Stimulated activated CD4-positive, alpha-beta T cell treated with anti-CD3 and anti-CD28 coated beads, Interleukin-4, amount 100 ng/mL, for 4 hours (primary cell): ENCODE results near the gene NLRP14.

Source experiments
- DNase-seq, 2 experiments: peaks; one replicate each; pipeline ENCODE4 v3.0.0-alpha.2; 2020

Gene NLRP14, protein sequence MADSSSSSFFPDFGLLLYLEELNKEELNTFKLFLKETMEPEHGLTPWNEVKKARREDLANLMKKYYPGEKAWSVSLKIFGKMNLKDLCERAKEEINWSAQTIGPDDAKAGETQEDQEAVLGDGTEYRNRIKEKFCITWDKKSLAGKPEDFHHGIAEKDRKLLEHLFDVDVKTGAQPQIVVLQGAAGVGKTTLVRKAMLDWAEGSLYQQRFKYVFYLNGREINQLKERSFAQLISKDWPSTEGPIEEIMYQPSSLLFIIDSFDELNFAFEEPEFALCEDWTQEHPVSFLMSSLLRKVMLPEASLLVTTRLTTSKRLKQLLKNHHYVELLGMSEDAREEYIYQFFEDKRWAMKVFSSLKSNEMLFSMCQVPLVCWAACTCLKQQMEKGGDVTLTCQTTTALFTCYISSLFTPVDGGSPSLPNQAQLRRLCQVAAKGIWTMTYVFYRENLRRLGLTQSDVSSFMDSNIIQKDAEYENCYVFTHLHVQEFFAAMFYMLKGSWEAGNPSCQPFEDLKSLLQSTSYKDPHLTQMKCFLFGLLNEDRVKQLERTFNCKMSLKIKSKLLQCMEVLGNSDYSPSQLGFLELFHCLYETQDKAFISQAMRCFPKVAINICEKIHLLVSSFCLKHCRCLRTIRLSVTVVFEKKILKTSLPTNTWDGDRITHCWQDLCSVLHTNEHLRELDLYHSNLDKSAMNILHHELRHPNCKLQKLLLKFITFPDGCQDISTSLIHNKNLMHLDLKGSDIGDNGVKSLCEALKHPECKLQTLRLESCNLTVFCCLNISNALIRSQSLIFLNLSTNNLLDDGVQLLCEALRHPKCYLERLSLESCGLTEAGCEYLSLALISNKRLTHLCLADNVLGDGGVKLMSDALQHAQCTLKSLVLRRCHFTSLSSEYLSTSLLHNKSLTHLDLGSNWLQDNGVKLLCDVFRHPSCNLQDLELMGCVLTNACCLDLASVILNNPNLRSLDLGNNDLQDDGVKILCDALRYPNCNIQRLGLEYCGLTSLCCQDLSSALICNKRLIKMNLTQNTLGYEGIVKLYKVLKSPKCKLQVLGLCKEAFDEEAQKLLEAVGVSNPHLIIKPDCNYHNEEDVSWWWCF

DNA sequence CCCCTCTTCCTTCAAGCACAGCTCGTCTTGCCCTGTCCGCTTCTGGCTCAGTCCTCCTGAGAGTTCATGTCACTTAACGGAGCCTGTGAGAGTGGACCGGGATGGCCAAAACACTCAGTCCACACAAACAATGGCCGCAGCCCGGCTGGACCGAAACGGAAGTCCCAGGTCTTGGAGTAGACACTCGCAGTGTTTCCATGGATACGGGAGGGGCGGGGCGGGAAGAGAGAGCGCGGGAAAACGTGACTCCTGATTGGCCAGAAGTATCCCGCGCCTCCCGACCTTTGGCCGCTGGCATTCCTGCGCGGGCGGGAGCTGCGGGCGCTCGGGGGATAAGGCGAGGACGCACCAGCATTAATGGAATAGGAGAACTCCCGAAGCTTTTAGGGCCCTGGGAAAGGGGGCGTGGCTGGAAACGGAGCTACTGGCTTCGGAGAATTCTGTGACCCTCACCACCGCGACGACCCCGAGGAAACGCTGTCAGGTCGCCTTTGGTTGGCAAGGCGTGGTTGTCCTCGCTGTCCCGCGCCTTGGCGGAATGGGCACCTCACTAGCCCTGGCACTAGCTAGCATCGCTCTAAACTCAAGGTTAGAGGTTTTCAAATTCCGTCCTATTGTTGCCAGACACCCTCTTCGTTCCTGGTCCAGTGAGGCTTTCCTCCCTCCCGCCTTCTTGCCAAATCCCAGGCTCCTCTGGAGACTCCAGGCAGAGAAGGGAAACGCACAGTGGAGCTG lies at the start of gene NLRP14, which contains the start of gene ZNF214:
Gene NLRP14 (plus strand): TSS at position 297 of the 735 bp plus-strand sequence. CDS start 18,108 bp downstream, outside the sequence.
Gene ZNF214 (minus strand): TSS at position 164 of the 735 bp plus-strand sequence. CDS start 17,511 bp downstream, outside the sequence.
- no peak for DNase-seq

DNA sequence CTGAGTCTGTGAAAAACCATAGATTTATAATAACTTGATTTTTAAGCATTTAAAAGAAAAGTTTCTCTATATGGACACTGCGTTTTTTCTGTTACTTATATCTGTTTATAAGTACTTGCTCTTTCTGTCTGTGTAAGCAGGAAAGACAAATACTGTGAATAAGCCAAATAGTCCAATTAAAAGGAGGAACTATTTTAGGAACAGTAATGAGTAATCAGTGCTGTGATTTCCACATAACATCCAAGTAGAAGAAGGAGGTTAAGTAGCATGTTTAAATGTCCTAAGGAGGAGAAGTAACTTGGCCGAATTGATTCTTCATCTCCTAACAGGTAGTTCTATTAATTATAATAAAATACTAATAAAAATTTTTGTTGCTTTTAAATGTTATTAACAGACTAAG lies 40.9 kb upstream of the NLRP14 start:
- DNase-seq = no peak

DNA sequence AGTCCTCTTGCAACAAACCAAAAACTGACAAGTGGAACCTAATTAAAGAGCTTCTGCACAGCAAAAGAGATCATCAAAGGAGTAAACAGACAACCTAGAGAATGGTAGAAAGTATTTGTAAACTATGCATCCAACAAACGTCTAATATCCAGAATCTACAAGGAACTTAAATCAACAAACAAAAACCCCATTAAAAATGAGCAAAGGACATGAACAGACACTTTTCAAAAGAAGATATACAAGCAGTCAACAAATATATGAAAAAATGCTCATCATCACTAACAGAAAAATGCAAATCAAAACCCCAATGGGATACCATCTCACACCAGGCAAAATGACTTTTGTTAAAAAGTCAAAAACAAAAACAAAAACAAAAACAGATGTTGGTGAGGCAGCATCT lies 33.8 kb upstream of the NLRP14 start:
- DNase-seq = no peak

DNA sequence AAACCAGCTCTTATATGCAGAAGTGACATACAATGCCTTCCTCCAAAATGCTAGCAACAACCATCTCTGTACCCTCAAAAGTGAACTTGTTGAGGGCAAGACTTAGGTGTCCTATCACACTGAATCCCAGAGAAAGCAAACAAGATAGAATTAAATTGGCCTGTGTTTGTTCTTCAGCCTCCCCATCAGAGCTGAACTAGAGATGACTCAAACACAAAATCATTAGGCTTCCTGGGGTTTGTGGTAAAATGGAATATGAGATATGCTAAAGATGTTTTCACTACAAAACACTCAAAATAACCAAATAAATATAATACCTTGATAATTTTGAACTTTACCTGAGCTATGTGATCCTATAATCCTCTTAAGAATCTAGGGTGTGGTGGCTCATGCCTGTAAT lies 31.8 kb upstream of the NLRP14 start:
- DNase-seq = no peak

DNA sequence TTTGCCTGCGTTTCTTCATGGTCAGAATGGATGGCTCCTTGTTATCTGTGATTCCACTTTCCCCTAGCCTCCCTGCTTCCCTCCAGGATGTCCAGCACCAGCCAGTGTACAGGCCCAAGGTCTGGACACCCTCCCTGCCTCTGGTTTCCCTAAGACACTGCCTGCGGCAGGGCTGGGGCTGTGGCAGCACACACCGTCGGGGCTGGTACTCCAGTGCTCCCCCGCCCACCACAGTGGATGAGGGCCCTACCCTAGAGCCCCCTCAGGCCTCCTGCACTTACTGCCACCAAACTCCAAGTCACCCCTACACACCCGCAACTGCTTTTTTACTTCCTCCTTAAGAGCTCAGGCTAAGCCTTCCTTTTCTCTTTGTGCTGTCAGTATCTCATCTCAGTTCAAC lies 29.1 kb upstream of the NLRP14 start:
- no peak for DNase-seq

DNA sequence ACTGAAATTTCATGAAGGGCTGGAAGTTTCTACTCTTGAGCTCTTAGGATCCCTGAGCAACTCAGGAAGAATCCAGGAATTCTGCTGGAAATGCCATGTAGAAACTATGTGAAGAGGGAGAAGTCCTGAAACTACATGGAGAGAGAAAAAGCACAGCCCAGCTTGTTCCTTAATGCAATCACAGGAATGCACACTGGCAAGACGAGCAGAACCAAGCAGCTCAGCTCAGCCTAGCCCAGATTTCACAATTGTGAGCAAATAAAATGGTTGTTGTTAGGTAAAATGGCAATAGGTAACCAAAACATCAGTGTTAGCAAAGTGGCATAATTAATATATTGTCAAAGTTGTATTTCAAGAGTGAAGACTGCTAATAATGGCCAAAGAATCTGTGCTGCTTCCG lies 28.3 kb upstream of the NLRP14 start:
- no peak for DNase-seq

DNA sequence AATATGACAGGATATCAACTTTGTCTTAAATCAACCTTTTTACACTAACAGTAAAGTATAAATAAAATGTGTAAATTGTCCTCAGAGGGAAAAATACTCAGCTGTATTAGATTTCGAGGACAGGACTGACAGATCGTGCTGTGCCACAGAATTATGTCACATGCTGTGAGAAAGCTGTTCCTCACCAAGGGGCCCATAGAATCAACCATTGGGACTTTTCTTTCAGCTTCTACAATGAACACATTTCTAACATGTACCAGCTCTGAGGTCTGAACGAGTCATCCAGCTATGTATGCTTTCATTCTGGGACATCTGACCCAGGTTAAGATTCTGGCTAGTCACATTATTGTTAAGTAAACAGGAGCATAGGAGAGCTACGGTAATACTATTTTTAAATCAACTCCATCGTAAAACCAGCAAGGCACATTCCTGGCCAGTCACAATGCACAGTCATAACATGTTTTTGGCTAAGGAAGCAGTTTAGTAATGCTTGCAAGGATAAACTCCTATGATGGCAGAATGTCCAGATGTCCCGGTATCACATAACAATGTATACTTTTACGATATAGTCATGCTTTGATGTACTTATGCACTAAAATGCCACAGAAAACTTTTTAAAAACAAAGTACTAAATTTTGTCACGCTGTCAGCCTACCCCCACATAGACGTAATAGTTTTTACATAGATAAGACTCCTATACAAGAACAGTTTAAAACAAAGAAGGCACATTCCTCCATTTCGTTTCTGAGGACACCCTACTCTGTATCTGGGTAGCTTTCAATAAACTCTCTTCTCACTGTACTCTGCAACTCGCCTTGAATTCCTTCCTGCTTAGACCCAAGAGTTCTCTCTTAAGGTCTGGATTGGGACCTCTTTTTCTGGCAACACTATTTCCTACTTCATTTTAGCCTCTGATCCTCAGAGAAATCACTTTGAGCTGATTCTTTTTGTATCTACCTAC lies 27.5 kb upstream of the NLRP14 start:
- no peak for DNase-seq

DNA sequence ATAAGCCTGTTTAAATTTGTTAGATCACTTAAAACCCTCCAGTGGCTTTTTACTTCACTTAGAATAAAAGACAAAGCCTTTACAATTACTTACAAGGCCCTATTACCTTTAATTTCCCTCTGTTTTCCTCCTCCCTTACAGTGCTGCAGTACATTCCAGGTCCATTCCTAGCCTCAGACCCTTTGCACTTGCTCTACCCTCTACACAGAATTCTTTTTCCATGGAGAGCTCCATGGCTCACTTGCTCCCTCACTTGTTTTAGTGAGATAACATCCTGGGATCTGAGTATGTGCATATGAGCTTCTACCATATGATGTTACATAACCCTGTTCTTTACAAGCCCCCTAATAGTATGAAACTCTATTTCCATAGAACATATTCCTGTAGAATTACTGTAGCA lies 24.6 kb upstream of the NLRP14 start:
- DNase-seq = no peak

DNA sequence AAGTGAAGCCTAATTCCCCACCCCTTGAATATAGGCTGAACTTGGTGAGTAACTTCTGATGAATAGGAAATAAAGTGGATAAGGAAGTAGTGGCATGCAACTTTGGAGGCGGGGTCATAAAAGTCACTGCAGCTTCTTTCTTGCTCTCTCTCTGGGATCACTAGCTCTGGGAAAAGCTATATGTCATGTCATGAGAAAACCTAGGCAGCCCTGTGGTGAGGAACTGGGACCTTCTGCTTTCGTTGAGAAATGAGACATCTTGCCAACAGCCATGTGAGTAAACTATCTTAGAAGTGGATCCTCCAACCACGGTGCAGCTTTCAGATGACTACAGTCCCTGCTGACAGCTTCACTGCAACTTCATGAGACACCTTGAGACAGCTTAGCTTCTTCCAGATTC lies 15.8 kb upstream of the NLRP14 start:
- DNase-seq = no peak

DNA sequence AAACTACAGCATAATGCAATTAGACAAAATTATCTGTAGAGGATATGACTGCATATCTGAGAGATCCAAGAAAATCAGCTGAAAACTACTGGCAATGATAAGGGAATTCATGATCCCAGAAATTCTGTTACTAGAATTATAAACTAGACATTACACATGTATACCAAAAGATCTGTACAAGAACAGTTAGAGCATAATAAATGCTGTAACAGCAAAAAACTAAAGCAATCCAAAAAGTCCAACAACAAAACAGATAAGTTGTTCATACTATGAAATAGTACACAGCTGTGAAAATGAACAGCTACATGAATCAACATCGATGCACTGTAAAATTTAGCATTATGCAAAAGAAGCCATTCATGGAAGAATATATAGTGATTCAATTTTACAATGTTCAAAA lies 6.2 kb upstream of the NLRP14 start:
- DNase-seq = no peak

DNA sequence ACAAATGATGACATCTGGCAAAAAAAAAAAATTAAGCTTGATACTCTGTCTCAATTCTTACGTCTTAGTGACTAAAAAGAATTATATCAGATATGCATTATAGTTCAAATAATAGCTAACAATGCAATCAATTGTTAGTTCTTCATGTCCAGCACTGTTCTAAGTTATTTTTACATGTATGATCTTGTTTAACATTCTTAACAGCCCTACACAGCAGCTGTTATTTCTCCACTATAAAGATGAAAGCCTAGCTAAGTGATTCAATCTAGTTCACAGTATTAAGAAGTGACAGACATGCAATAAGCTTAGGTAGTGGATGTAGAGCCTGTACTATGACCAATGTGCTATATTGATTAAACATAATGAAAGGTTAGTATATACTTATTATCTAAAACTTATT lies 4.3 kb upstream of the NLRP14 start:
- no peak for DNase-seq

DNA sequence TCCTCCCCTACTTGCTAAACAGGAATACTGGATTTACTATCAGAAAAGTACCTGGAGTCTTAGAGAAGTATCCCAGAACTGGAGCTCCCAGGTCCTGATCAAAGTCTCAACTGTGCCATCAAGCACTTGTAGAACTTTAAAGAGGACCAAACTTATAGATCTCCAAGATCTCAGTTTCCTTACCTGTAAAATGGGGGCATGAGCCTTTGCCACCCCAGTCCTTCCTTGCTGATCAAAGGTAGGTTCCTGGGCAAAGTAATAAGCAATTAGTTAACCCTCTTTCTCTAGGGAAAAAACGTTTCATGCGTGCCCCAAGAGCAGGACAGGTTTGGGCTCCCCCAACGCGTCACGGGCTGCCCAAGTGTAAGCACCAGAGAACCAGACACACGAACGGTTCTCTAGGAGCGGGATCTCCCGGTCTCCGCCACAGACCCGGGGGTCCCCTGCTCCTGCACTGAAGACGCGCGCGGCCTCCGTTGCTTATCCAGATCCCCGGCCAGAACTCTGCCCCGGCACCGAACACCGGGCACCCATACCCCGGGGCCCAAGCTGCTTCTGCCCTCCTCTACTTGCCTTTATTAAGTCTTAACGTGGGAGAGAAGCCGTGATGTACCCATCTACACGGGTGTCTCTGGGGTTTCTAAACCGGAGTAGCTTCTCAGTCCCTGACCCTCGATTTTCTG lies 638 bp upstream of the NLRP14 start:
- no peak for DNase-seq

DNA sequence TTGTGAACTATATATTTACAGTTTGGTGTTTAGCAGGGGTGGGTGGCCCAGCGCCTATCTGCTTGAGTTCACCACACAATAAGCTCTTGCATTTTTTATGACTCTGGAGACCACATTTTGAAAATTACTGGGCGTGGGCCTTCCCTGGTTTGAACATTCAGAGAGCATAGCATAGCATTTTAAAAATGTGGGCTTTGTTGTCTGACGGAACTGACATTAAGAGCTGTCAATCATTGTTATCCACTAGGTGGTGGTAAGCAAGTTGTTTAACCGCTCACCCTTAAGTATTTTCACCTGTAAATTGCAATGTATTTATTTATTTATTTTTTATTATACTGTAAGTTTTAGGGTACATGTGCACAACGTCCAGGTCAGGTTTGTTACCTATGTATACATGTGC lies 1.0 kb downstream of the NLRP14 start:
- DNase-seq = no peak

DNA sequence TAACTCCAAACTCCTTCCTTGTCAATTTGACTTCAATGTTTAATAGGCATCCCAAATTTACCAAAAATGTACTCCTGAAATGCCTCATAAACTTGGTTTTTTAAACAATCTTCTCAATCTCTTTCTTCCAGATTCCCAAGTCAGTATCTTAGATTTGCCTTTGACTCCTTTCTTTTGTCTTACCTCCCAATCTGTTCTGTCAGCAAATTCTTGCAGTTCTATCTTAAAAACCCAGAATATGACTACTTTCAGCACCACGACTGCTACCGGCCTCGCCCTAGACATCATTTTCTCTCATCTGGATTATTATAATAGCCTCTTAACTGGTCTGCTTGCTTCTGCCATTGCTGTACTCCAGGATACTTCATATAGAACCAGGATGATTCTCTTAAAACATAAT lies 7.9 kb downstream of the NLRP14 start:
- DNase-seq = no peak

DNA sequence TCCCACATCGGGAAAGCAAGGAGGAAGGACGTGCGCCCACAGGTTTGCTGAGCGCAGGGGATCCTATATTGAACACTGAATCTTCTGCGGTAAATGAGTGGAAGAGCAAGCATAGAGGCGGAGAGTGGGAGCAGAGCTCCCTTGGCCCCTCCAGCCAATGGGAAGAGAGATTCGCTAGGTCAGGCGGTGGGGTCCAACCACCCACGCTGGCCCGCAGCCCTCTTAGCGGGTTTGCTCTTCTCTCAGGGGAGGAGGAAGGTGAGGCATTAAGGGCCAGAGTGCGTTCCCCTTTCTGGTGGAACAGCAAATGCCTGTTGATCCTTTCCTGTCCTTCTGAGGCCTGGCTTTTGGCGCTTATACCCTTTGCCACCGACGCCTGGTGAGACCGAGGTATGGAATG lies 10.6 kb downstream of the NLRP14 start:
- no peak for DNase-seq

DNA sequence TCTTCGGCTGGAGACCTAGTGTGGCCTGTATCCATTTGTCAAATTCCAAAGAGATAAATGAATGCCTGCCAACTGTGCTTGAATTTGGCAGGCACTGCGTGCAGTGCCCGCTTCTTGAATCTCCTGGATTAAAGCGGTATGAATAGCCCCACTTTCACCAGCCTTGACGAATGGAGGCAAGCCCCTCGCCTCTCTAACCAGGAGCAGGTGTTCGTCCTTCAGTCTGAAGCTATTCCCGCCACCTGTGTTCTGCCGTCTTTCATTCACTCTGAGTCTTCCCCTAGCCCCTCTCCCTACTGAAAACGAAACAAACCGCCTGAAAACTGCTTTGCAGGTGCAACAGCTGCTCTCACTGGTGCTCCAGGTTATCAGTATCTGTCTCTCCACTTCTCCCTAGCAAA lies 11.2 kb downstream of the NLRP14 start:
- DNase-seq = no peak

DNA sequence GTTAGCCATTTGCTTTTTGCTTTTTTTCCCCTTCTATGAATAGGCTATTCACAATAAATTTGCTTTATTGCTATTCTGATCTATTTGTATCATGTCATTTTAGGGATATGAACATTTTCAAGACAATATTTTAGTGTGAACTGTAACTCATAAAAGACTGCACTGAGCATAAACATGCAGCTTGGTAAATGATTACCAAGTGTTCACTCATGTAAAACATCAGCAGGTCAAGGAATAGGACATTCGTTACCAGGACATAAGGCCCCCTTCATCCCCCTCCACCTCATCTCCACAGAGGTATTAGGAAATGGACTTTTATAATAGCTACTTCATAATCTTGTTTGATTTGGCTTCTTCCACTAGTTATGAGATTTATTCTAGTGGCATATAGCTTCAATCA lies 12.4 kb downstream of the NLRP14 start:
- no peak for DNase-seq

DNA sequence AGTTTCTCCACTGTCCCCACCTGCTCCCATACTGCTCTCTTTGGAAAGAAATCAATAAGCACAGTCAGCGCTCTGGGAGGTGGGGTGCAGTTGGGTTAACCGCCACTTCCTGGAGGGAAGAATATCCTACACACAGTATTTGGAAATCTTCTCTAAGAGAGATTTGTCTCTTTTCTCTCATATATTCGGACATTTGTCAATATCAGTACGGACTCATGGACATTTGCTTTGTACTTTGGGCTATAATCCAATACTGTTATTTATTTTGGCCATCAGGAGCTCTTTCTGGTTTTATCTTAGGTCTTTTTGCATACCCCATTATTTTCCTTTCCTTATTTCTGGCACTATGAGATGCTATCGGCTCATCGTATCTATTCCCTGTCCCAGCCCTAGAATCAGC lies 13.7 kb downstream of the NLRP14 start:
- no peak for DNase-seq

DNA sequence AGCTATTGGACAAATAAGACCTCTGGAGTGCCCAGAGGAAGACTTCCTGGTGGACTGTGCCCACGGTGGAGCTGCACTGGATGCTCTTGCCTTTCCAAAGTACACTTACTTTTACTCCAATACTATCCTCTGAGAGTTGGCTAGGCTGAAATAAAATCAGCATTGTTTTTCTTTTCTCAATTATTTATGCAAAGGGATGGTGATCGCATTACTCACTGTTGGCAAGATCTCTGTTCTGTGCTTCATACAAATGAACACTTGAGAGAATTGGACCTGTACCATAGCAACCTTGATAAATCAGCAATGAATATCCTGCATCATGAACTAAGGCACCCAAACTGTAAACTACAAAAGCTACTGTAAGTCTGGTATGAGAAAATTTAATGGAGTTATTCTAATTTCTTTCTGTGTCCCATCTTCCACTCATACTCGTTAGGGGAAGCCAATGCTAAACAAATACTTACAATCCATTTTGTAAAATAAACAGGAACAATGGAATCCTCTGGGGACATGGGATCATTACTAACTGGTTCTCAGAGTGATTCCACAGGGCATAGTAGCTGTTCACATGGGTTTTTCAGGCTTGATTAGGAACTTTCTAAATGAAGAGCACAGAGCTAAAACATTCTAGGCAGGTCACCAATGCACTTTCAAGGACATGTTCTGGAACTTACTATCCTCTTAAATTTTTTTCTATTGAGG lies 26.3 kb downstream of the NLRP14 start:
- DNase-seq = no peak

DNA sequence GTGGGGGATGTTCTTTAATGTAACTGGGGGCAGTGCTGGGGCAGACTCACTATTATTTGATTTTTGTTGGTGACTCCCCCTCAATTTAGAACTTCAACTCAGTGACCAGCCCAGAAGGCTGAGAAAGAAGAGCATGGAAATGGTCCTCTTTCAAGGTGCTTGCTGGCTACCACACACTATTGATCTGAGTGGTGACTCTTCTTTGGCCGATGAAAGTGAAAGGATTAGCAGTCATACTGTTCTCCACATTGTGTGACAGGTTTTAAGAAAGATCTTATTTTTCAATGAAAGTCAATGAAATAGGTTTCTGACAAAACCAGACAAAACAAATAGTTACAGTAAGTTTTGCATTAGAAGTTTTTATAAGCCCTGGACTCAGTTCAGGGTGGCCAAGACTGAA lies 29.9 kb downstream of the NLRP14 start:
- no peak for DNase-seq
